ENCODE results near the gene TRABD2A. TPM values are rescaled to one million over a fixed set of nuclear protein-coding genes. Genes with fewer than 3 reads are reported as not detected.

TRABD2A gene
- total and polyA plus RNA-seq, 2 of the 13 experiments (the other 11 are each of a cell fraction or from before 2014, with no cell fraction given): 0.15 TPM; not detected in 1

GRCh38 chr2:84919885-84920580 lies 39.1 kb upstream of the TRABD2A start (continued):
- TF ChIP-seq HNF4G (IDR thresholded peaks at IDR 0.05; ENCODE audit: borderline replicate concordance, low read depth, low read length) (peak; percentile 84), HNF4G (CRISPR knock-in tag; IDR thresholded peaks at IDR 0.05; ENCODE audit: borderline replicate concordance, low read depth) (0 out of 2 replicates have a peak, but pooled peaks have one; percentile 54), ZNF660 (CRISPR knock-in tag; IDR thresholded peaks at IDR 0.05; ENCODE audit: borderline replicate concordance, low read depth) (no peak), NPAS2 (CRISPR knock-in tag; IDR thresholded peaks at IDR 0.05; ENCODE audit: borderline replicate concordance) (no peak), ZNF775 (CRISPR knock-in tag; IDR thresholded peaks at IDR 0.05; ENCODE audit: borderline replicate concordance) (no peak), ZNF34 (CRISPR knock-in tag; IDR thresholded peaks at IDR 0.05; ENCODE audit: borderline replicate concordance) (no peak), STAT6 (CRISPR knock-in tag; IDR thresholded peaks at IDR 0.05; ENCODE audit: borderline replicate concordance) (no peak), CENPBD1 (CRISPR knock-in tag; IDR thresholded peaks at IDR 0.05; ENCODE audit: borderline replicate concordance, low read depth) (no peak), ONECUT2 (CRISPR knock-in tag; IDR thresholded peaks at IDR 0.05) (no peak), ZNF17 (CRISPR knock-in tag; IDR thresholded peaks at IDR 0.05) (no peak), KDM2A (CRISPR knock-in tag; IDR thresholded peaks at IDR 0.05; ENCODE audit: borderline replicate concordance, low read depth) (no peak; the same call in 1 of the 2 replicates), RXRA (CRISPR knock-in tag; IDR thresholded peaks at IDR 0.05) (no peak), DBP (CRISPR knock-in tag; IDR thresholded peaks at IDR 0.05; ENCODE audit: not compliant biosample characterization) (no peak), PTBP1 (IDR thresholded peaks at IDR 0.05; ENCODE audit: low read depth, low read length, poor library complexity, severe bottlenecking) (no peak), ZNF30 (CRISPR knock-in tag; IDR thresholded peaks at IDR 0.05) (no peak), ZNF142 (CRISPR knock-in tag; IDR thresholded peaks at IDR 0.05) (no peak), ZNF354B (CRISPR knock-in tag; IDR thresholded peaks at IDR 0.05) (no peak), GTF2F1 (IDR thresholded peaks at IDR 0.05; ENCODE audit: low read length) (no peak), NFE2L2 (IDR thresholded peaks at IDR 0.05; ENCODE audit: low read length) (no peak), RFXAP (CRISPR knock-in tag; IDR thresholded peaks at IDR 0.05; ENCODE audit: borderline replicate concordance) (no peak), MTA3 (CRISPR knock-in tag; IDR thresholded peaks at IDR 0.05) (no peak)
